GM18873 (cell line): ENCODE measurements around the gene MS4A10.
"Not testable (repeated sequence)": the region's sequence is repeated elsewhere in the genome, so short reads cannot be mapped to it uniquely, and the experiment has no call there.

Experiments
- ATAC-seq: cut with Tn5 transposase; IDR thresholded peaks from one replicate; pipeline ENCODE4 v1.9.1; 2021; ENCODE audit warnings: mild to moderate bottlenecking, moderate library complexity, moderate number of reproducible peaks; ENCODE audit not compliant: unreplicated experiment, low FRiP score

MS4A10 gene

GRCh38 chr11:60821827-60822599, 36.9 kb downstream of the MS4A10 start:
- no peak for ATAC-seq

- ATAC-seq, result not testable (repeated sequence)
These were observed 38.7 kb downstream of the MS4A10 start for GRCh38 chr11:60823745-60824306.

- ATAC-seq, result no peak
These were observed 40.0 kb downstream of the MS4A10 start for GRCh38 chr11:60825118-60825517.

- no peak for ATAC-seq
These were observed 40.7 kb downstream of the MS4A10 start for GRCh38 chr11:60825790-60826189.

GRCh38 chr11:60830478-60831142, 45.5 kb downstream of the MS4A10 start:
- ATAC-seq, result no peak

- no peak for ATAC-seq
These were observed 46.0 kb downstream of the MS4A10 start for GRCh38 chr11:60831143-60831500.

- ATAC-seq, result no peak
These were observed 46.5 kb downstream of the MS4A10 start for GRCh38 chr11:60831501-60832079.

GRCh38 chr11:60834742-60835533, 49.8 kb downstream of the MS4A10 start:
- no peak for ATAC-seq

- ATAC-seq, result no peak
These were observed 50.4 kb downstream of the MS4A10 start for GRCh38 chr11:60835534-60835846.

- no peak for ATAC-seq
These were observed 51.9 kb downstream of the MS4A10 start for GRCh38 chr11:60836866-60837515.

- ATAC-seq, result no peak
These were observed 53.0 kb downstream of the MS4A10 start for GRCh38 chr11:60838132-60838531.

GRCh38 chr11:60840470-60841430, 55.6 kb downstream of the MS4A10 start:
- ATAC-seq, result no peak

GRCh38 chr11:60841797-60842667, 56.9 kb downstream of the MS4A10 start, which contains the start of gene CCDC86:
Gene CCDC86 (plus strand): TSS chr11:60842113. CDS start chr11:60842125, 12 bp downstream.
- ATAC-seq, result peak; percentile 58

GRCh38 chr11:60842668-60843600, 57.8 kb downstream of the MS4A10 start:
- no peak for ATAC-seq

- no peak for ATAC-seq
These were observed 59.1 kb downstream of the MS4A10 start for GRCh38 chr11:60844045-60844869.

GRCh38 chr11:60844870-60845221, 59.7 kb downstream of the MS4A10 start:
- no peak for ATAC-seq
